Vagina (tissue), 2 donors: Measurements from ENCODE around the gene DHX34.

ENCODE experiments used
- CTCF ChIP-seq, 3 experiments: fragments of 450-650 bp in 2 of 3; fragments of 200-600 bp in 1 of 3; sonication (generic) in 1 of 3; IDR thresholded peaks; one replicate each; pipeline ENCODE4 v1.5.1; 2017 to 2019; ENCODE audit warnings: antibody characterized with exemption in 3 of 3, mild to moderate bottlenecking in 2 of 3, moderate library complexity in 2 of 3
- POLR2AphosphoS5 ChIP-seq, 2 donors: sonication (generic); formaldehyde crosslinking; IDR thresholded peaks; one replicate each; pipeline ENCODE4 v1.9.0; 2017; ENCODE audit warnings: antibody characterized with exemption in 2 of 2, mild to moderate bottlenecking in 2 of 2, low read depth in 1 of 2; ENCODE audit not compliant: insufficient read depth in 1 of 2

GRCh38 chr19:47418692-47419029 lies 69.5 kb downstream of the DHX34 start:
- TF ChIP-seq CTCF (IDR thresholded peaks at IDR 0.05) = no peak
- no peak for TF ChIP-seq POLR2AphosphoS5 (IDR thresholded peaks at IDR 0.05; ENCODE audit: insufficient read depth in 1 of 2, low read depth in 1 of 2)
